Heart left ventricle (tissue), 13 donors: ENCODE data around the gene MED27.

Experiments used
- POLR2A ChIP-seq, 2 donors: fragments of 450-650 bp; IDR thresholded peaks; one replicate each; pipeline ENCODE4 v1.6.1; 2017; ENCODE audit warnings: antibody characterized with exemption in 2 of 2, mild to moderate bottlenecking in 2 of 2, moderate library complexity in 2 of 2
- TF ChIP-seq, protein P1 (sequence below), 12 donors: fragments of 200-600 bp; sonication (generic) in 4 of 12; IDR thresholded peaks; one replicate each; pipeline versions ENCODE4 v1.5.0 to v1.8.0; 2018 to 2022; ENCODE audit warnings: antibody characterized with exemption in 12 of 12, mild to moderate bottlenecking in 5 of 12
- donor health status: ischemic (EF 13 %, LVEDD 7.1; RV severe dilation, severe dysfunction).
- donor health status: DM: no; HTN: yes; CAD: no.
- donor health status: DM: no; HTN: no; CAD: no.
- donor health status: ischemic (EF 25% LVEDD 6.9; RV normal size, moderate dysfunction).
- donor health status: ischemic (EF 25% LVEDD 5.7; RV mildly dilated, moderate dysfunction).
- donor health status: ischemic (EF 35%, LVEDD 5.7; RV mildly dilated, moderate dysfunction).
- donor health status: nonischemic (EF 11% LVEDD 7.7; RV severe dilation, severe dysfunction).
- donor health status: DM: yes; HTN: yes; CAD: no.
- donor health status: PGD.
- donor health status: ischemic (EF 29% LVEDD 5.4; RV normal size, mild dysfunction).
- donor health status: nonischemic (EF 23%, LVEDD 6.1; RV moderate dilation, normal function).

DNA sequence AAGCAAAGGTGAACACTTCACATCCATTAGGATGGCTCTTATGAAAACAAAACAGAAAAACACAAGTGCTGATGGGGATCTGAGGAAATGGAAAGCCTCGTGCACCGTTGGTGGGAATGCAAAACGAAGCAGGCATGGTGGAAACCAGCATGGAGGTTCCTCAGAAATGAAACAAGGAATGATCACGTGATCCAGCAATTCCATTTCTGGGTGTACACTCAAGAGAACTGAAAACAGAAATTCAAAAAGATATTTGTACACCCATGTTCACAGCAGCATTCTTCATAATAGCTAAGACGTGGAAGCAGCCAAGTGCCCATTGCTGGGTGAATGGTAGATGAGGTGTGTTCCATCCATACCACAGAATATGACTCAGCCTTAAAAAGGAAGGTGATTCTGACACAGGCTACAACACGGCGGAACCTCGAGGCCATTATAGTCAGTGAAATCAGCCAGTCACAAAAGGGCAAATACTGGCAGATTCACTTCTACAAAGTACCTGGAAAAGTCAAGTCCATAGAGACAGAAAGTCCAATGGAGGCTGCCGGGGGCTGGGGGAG is 252.6 kb downstream of the MED27 start:
- no peak for TF ChIP-seq POLR2A (IDR thresholded peaks at IDR 0.05)
- TF ChIP-seq, protein P1, sequence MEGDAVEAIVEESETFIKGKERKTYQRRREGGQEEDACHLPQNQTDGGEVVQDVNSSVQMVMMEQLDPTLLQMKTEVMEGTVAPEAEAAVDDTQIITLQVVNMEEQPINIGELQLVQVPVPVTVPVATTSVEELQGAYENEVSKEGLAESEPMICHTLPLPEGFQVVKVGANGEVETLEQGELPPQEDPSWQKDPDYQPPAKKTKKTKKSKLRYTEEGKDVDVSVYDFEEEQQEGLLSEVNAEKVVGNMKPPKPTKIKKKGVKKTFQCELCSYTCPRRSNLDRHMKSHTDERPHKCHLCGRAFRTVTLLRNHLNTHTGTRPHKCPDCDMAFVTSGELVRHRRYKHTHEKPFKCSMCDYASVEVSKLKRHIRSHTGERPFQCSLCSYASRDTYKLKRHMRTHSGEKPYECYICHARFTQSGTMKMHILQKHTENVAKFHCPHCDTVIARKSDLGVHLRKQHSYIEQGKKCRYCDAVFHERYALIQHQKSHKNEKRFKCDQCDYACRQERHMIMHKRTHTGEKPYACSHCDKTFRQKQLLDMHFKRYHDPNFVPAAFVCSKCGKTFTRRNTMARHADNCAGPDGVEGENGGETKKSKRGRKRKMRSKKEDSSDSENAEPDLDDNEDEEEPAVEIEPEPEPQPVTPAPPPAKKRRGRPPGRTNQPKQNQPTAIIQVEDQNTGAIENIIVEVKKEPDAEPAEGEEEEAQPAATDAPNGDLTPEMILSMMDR (IDR thresholded peaks at IDR 0.05) = no peak
